Ectodermal cell (in vitro differentiated cells): ENCODE results near the gene CCK.

ENCODE experiments used
- H3K27ac ChIP-seq: 2 replicates; pipeline ENCODE4 v1.7.0; 2013; ENCODE audit warnings: mild to moderate bottlenecking, low read depth, low read length; ENCODE audit not compliant: insufficient read depth, poor library complexity, severe bottlenecking
- H3K27me3 ChIP-seq: 2 replicates; pipeline ENCODE4 v1.7.0; 2013; ENCODE audit warnings: mild to moderate bottlenecking, low read length; ENCODE audit not compliant: insufficient read depth, control insufficient read depth, poor library complexity, severe bottlenecking
- H3K36me3 ChIP-seq: one replicate; pipeline ENCODE4 v1.7.0; 2013; ENCODE audit warnings: low read length; ENCODE audit not compliant: control insufficient read depth, insufficient read depth
- H3K4me1 ChIP-seq: one replicate; pipeline ENCODE4 v1.7.0; 2013; ENCODE audit warnings: low read length; ENCODE audit not compliant: control insufficient read depth, insufficient read depth
- H3K4me3 ChIP-seq: 2 replicates; pipeline ENCODE4 v1.7.0; 2013; ENCODE audit warnings: low read depth, low read length, control low read depth; ENCODE audit not compliant: insufficient read depth
- H3K9me3 ChIP-seq: 2 replicates; pipeline ENCODE4 v1.7.0; 2013; ENCODE audit warnings: mild to moderate bottlenecking, low read length, moderate library complexity; ENCODE audit not compliant: control insufficient read depth
- WGBS, 2 experiments: methylation state at CpG; one replicate each; pipeline ENCODE4 v1.1.7; 2013; ENCODE audit warnings: missing lambda C conversion rate in 2 of 2; 5-methylcytosine and 5-hydroxymethylcytosine counted together

CCK gene

DNA sequence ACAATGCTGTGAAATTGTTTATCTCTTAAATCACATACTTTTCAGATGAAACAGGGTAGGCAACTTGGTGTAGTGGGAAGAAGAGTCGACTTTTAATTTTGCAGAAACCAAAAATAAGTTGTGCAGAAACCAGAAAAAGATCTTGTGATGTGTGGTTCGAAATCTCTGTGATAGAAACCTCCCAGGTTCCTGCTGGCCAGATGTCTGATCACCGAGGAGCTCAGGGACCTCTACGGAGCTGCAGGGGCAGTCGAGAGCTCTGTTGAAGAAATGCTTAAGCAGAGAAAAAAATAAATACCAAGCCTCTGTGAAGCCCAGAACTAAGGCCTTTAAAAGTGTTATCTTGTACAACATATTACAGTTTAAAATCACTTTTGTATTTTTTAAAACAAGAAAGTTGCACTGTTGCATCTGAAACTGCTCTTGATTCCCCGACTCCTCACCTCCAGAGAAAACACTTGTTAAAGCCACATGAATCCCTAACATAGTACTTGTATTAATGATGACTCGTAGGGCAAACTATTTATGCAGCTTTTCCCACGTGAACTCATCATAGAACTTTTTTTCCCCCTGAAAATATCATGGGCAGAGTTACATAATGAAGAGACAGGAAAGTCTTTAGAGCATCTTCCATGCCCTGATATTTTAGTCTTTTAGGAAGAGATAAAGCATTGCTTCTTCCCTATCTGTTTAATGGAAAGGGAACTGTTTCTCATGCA lies 51.3 kb downstream of the CCK start:
- Histone ChIP-seq H3K9me3 (no peaks in the 10 kb centered on the region), H3K27ac (no peak overlapping the region), H3K4me1 (no peaks in the 10 kb centered on the region), H3K27me3 (no peaks in the 10 kb centered on the region), H3K36me3 (peaks cover 4% of the 10 kb centered on the region), H3K4me3 (no peak overlapping the region)
- 90 to 95% methylated on average over 8 of the region's 8 CpGs for WGBS, 2 experiments

DNA sequence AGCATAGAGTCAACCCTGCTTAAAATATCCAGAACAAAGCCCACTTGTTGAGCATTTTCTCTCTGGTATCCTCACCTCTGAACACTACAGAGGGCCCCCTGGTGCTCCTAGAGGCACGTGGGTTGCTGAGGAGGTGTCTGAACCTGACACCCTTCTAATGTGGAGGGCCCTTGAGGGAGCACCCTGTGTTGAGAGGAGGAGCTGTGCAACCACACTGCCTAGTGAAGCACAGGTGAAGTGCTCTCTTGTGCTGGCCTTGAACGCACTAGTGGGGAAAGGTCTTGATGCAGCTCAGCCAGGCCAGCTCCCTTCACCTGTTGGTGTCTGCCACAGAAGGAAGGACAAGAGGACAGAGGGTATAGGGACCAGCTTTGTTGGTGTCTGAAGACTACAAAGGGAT lies 51.9 kb downstream of the CCK start:
- Histone ChIP-seq H3K36me3 (peaks cover 7% of the 10 kb centered on the region), H3K27ac (no peak overlapping the region)
- 61 to 64% methylated on average over 2 of the region's 2 CpGs for WGBS, 2 experiments

DNA sequence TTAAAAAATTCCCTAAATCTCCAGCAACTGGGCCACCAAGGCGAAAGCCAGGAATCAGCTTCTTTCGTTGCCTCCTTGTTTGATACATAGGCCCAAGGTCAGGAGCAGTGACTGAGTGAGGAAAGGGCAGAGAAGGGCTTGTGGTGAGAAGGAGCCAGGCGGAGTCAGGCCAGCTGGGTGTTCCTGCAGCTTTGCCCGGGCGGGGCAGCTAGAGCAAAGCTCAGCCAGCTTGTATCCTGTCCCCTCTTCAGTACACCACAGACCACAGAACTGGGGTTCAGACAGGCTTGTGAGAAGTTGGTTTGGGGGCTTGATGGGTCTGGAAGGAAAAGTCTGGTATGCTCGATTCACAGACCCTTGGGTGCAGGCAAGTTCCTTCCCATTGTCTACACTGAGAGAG lies 52.6 kb downstream of the CCK start:
- H3K27me3 ChIP-seq = no peaks in the 10 kb centered on the region
- H3K9me3 ChIP-seq = no peaks in the 10 kb centered on the region
- no peak overlapping the region for H3K4me3 ChIP-seq
- H3K36me3 ChIP-seq = peaks cover 7% of the 10 kb centered on the region
- no peaks in the 10 kb centered on the region for H3K4me1 ChIP-seq
- 92 to 95% methylated on average over 4 to 6 of the region's 6 CpGs for WGBS, 2 experiments
- H3K27ac ChIP-seq = no peak overlapping the region

More for the DNA sequence above, 51.9 kb downstream of the CCK start:
- Histone ChIP-seq H3K4me3 (no peak overlapping the region), H3K9me3 (no peaks in the 10 kb centered on the region), H3K27me3 (no peaks in the 10 kb centered on the region), H3K4me1 (no peaks in the 10 kb centered on the region)

DNA sequence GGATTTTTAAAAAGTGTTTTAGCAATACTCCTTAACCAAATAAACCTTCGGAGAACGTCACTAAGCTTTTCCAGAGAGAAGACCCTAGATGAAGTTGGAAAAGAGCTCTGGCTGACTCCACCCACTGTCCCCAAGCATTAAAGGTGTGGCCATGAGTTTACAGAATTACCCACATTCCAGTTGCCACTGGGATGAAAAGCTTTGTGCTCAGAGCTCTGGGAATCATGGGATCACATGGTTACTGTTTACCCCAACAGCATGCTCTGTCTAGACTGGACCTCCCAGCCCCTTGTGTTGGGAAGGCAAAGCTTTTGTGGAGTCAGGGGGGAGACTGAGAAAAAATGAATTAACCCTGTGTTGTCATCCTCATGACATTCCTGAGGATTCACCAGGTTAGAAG lies 55.3 kb downstream of the CCK start:
- Histone ChIP-seq H3K9me3 (no peaks in the 10 kb centered on the region), H3K27me3 (no peaks in the 10 kb centered on the region), H3K27ac (no peak overlapping the region), H3K4me3 (no peak overlapping the region), H3K36me3 (peaks cover 7% of the 10 kb centered on the region), H3K4me1 (no peaks in the 10 kb centered on the region)
- WGBS, 2 experiments = 96 to 97% methylated on average over 2 of the region's 2 CpGs

DNA sequence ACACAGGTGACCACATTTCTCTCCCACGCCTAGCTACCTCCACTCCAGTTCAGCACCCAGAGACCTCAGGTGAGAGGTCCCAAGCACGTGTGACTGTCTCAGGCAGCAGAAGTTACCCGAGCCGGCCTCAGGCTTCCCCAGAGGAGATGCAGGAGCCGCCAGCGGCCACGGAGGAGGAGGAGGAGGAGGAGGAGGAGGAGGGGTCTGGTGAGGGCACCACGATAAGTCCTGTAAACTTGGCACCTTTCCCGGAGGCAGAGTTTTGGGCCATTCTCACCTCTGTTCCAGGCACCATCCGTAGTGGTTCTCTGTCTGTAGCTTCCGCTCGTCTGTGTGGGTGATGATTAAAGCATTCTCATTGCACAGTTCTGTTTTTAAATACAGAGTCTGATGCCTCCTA lies 56.1 kb downstream of the CCK start:
- no peaks in the 10 kb centered on the region for H3K27me3 ChIP-seq
- H3K4me3 ChIP-seq = no peak overlapping the region
- WGBS, 2 experiments = 93 to 94% methylated on average over 12 of the region's 12 CpGs
- H3K9me3 ChIP-seq = no peaks in the 10 kb centered on the region
- peaks cover 7% of the 10 kb centered on the region for H3K36me3 ChIP-seq
- H3K27ac ChIP-seq = no peak overlapping the region
- H3K4me1 ChIP-seq = no peaks in the 10 kb centered on the region
